ENCODE data around the gene IFITM2. TPM values are rescaled to one million over a fixed set of nuclear protein-coding genes. Genes with fewer than 3 reads are reported as not detected.
"Not testable (repeated sequence)": the region's sequence is repeated elsewhere in the genome, so short reads cannot be mapped to it uniquely, and the experiment has no call there.

Gene IFITM2
- total RNA-seq, 4 donors from 2014 or later = 37.8 to 80.9 (median 44.9) TPM

DNA sequence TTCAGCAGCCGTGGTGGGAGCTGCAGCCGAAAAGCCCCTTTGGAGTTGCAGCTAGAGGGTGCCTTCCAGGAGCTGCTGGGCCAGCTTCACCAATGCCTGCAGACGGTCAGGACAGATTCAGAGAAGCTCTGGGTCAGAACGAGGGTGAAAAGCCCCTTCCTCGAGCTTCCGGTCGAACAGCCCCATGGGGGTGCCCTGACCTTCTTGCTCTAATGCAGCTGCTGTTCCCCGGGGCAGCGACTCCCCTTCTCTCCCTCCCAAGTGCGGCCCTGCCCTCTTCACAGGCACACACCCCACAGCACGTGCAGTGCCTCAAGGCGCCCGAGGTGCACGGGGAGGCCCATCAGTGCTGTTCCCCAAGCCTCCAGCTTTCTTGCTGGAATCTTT is 22.7 kb downstream of the IFITM2 start:
- no peaks in the 10 kb centered on the region for H3K36me3 ChIP-seq
- H3K9me3 ChIP-seq = no peaks in the 10 kb centered on the region
- H3K27ac ChIP-seq = no peak overlapping the region
- no peak overlapping the region for H3K4me3 ChIP-seq
- H3K4me1 ChIP-seq = peaks cover 16 to 27% of the 10 kb centered on the region in 2 donors
- DNase-seq = no peak
- peaks cover 0 to 4% (median 0%) of the 10 kb centered on the region in 3 donors for H3K27me3 ChIP-seq
- in situ Hi-C loops (cut with MboI; ENCODE audit: low sequenced_read_pairs in 4 of 4) (no loop called here), intact Hi-C loops (cut with DNase I; ENCODE audit: low total_unique reads) (no loop called here)
- TF ChIP-seq POLR2A (IDR thresholded peaks at IDR 0.05) (no peak), CTCF (IDR thresholded peaks at IDR 0.05 in 4 of 5, conservative IDR thresholded peaks at IDR 0.05 in 1 of 5) (no peak)
- ATAC-seq = no peak

GRCh38 chr11:330694-331357 is 23.2 kb downstream of the IFITM2 start:
- peaks cover 16 to 27% of the 10 kb centered on the region in 2 donors for H3K4me1 ChIP-seq
- no peaks in the 10 kb centered on the region for H3K36me3 ChIP-seq
- no peaks in the 10 kb centered on the region for H3K9me3 ChIP-seq
- peaks cover 0 to 4% (median 0%) of the 10 kb centered on the region in 3 donors for H3K27me3 ChIP-seq
- in situ Hi-C loops (cut with MboI; ENCODE audit: low sequenced_read_pairs in 4 of 4) = no loop called here
- TF ChIP-seq POLR2A (IDR thresholded peaks at IDR 0.05) (no peak), CTCF (IDR thresholded peaks at IDR 0.05 in 4 of 5, conservative IDR thresholded peaks at IDR 0.05 in 1 of 5) (no peak)
- intact Hi-C loops (cut with DNase I; ENCODE audit: low total_unique reads) = no loop called here
- DNase-seq (no peak), ATAC-seq (no peak)
- H3K4me3 ChIP-seq = no peak overlapping the region
- H3K27ac ChIP-seq = no peak overlapping the region

DNA sequence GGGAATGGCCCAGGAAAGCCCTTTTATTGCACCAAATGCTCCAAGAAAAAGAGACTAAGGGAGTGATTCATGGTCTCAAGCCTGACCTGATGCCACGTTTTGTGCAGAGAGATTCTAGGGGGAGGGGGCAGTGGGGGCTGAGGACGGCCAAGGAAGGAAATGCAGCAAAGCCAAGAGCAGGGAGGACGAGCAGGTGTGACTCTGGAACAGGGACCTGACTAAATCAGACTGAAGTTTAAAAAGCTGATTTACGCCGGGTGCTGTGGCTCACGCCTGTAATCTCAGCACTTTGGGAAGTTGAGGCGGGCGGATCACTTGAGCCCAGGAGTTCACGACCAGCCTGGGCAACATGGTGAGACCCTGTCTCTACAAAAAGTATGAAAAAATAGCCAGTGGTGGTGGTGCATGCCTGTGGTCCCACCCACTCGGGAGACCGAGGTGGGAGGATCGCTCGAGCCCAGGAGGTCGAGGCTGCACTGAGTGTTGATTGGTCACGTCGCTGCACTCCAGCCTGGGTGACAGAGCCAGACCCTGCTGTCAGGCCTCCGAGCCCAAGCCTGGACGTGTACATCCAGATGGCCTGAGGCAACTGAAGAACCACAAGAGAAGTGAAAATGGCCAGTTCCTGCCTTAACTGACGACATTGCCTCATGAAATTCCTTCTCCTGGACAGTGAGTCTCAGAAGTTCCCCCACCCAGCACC is 23.9 kb downstream of the IFITM2 start:
- Histone ChIP-seq H3K27ac (no peak overlapping the region), H3K4me1 (peaks cover 10 to 25% of the 10 kb centered on the region in 2 donors), H3K36me3 (no peaks in the 10 kb centered on the region), H3K4me3 (no peak overlapping the region), H3K9me3 (no peaks in the 10 kb centered on the region), H3K27me3 (peaks cover 0 to 4% (median 0%) of the 10 kb centered on the region in 3 donors)
- DNase-seq = no peak
- TF ChIP-seq POLR2A (IDR thresholded peaks at IDR 0.05) = no peak
- no peak for TF ChIP-seq CTCF (IDR thresholded peaks at IDR 0.05 in 4 of 5, conservative IDR thresholded peaks at IDR 0.05 in 1 of 5)
- ATAC-seq = no peak
- in situ Hi-C loops (cut with MboI; ENCODE audit: low sequenced_read_pairs in 4 of 4) (no loop called here), intact Hi-C loops (cut with DNase I; ENCODE audit: low total_unique reads) (no loop called here)

GRCh38 chr11:332651-333480 is 25.2 kb downstream of the IFITM2 start:
- Histone ChIP-seq H3K27me3 (peaks cover 0 to 4% (median 0%) of the 10 kb centered on the region in 3 donors), H3K36me3 (no peaks in the 10 kb centered on the region), H3K4me3 (no peak overlapping the region), H3K9me3 (no peaks in the 10 kb centered on the region), H3K4me1 (peaks cover 8 to 18% of the 10 kb centered on the region in 2 donors), H3K27ac (no peak overlapping the region)
- DNase-seq (no peak), ATAC-seq (no peak)
- TF ChIP-seq POLR2A (IDR thresholded peaks at IDR 0.05) = no peak
- TF ChIP-seq CTCF (IDR thresholded peaks at IDR 0.05 in 4 of 5, conservative IDR thresholded peaks at IDR 0.05 in 1 of 5) = no peak
- in situ Hi-C loops (cut with MboI; ENCODE audit: low sequenced_read_pairs in 4 of 4) (no loop called here), intact Hi-C loops (cut with DNase I; ENCODE audit: low total_unique reads) (no loop called here)

GRCh38 chr11:333616-334263 is 26.1 kb downstream of the IFITM2 start:
- in situ Hi-C loops (cut with MboI; ENCODE audit: low sequenced_read_pairs in 4 of 4); DNase-seq; H3K9me3 ChIP-seq; H3K4me3 ChIP-seq; H3K36me3 ChIP-seq; ATAC-seq; H3K27me3 ChIP-seq; intact Hi-C loops (cut with DNase I; ENCODE audit: low total_unique reads): not testable (repeated sequence)
- Histone ChIP-seq H3K4me1 (peaks cover 8 to 16% of the 10 kb centered on the region in 2 donors), H3K27ac (peak overlapping the region in 2 of 4 donors; percentile 18 to 80)
